Measurements from ENCODE around the gene MPST.
A peak's percentile ranks its signal among the peaks of the same experiment; 100 is the strongest.

Gene MPST

DNA sequence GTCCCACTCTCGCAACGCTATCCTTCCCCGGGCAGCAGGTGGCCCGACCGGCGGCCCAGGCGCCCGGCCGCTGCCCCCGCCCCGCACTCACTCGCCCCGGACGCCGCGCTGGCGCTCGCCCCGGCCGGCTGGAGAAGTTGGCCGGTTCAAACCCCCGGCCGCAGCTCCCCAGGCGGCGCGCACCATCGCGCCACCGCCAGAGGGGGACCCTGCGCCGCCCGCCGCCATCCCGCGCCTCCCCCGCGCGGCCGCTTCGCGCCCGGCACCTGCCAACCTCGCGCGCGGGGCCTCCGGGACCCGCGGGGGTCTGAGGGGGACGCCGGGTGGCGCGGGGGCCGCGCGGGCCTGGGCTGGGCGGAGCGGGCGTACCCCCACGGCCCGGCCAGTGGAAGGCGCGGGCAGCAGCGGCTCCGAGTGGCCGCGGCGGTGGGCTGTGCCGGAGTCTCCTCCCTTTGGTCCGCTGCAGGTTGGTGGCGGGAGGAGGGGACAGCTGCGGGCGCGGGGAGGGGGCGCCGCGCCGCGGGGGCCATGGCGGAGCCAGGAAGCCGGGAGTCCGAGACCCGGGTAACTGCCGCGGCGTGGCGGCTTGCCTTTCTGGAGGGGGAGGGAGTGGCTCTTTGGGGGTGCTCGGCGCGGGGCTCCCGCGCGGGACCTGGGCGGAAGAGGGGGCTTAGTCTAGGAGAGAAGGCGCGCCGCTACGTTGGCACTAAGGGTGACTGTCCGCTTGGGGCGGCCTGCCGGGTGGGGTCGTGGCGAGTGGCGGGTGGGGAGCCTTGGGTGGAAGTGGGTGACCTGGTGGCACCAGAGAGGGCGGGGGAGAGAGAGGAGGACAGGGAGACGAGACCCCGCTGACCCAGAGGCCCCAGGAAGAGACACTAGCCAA lies at the start of gene MPST, which contains the start of gene TST:
TSS of gene MPST (plus strand) at position 434 of the 883 bp plus-strand sequence. CDS start at position 529, 95 bp downstream.
TSS of gene TST (minus strand) at position 139 of the 883 bp plus-strand sequence. CDS start 715 bp downstream, outside the sequence.
- no peak for TF ChIP-seq CTCF (IDR thresholded peaks at IDR 0.05; ENCODE audit: low read depth, low read length, missing control alignments)
- H3K4me3 ChIP-seq (ENCODE audit: low read depth, low read length): peak within 1 kb of the TSS; percentile 85
- no peak for DNase-seq (ENCODE audit: low read depth)

DNA sequence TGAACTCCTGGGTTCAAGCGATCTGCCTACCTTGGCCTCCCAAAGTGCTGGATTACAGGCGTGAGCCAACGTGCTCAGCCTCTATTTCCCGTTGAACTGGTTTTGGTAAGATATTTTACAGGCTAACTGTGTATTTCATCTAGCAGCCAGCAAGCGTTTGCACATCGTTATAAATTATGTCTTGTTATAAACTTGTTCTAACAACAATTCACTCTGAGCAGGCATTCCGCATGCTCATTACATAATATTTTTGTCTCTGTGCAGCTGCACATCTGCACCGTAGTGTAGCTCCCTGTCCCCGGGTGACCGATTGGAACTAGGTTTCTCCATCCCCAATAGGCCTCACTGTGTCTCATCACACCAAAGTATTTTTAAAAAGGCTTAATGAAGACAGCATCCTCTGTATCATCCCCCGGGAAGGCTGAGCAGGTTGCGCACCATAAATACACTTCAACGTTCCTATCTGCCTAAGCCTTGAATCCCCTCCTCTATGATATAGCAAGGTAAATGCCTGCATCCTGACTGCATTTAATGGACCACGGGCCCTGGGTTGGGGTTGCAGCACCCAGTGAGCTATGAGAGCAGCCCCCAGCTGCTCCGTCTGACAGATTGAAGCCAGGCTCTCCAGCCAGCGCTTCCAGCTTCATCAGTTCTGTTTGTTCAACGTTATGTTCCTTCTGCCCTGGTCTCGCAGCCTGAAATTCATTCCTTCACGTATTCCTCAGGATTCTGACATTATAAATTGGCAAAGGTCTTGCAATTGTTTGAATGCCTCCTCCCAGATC lies 48.0 kb upstream of the MPST start:
- TF ChIP-seq CTCF (IDR thresholded peaks at IDR 0.05; ENCODE audit: low read depth, low read length, missing control alignments): no peak
- no peak for DNase-seq (ENCODE audit: low read depth)
- no peak overlapping the region for H3K4me3 ChIP-seq (ENCODE audit: low read depth, low read length)

DNA sequence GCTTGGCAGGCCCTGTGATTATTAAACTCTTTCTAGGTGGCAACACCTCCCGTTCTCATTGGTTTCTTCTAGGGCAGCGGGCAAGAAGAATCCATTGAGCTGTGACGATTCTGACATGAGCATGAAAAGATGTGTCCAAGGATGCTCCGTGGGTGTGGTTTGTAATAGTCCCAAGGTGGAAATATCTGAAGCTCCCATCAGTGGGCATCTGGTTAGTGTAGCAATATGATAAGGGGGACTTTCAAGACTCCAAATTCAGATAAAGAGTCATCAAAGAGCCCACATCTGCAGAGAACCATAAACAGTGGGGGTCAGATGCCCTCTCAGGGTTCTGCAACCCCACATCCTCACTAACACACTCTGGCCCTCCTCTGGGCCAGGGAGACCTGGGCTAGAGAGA lies 42.9 kb upstream of the MPST start:
- no peak for TF ChIP-seq CTCF (IDR thresholded peaks at IDR 0.05; ENCODE audit: low read depth, low read length, missing control alignments)
- no peak for DNase-seq (ENCODE audit: low read depth)
- H3K4me3 ChIP-seq (ENCODE audit: low read depth, low read length): no peak overlapping the region

DNA sequence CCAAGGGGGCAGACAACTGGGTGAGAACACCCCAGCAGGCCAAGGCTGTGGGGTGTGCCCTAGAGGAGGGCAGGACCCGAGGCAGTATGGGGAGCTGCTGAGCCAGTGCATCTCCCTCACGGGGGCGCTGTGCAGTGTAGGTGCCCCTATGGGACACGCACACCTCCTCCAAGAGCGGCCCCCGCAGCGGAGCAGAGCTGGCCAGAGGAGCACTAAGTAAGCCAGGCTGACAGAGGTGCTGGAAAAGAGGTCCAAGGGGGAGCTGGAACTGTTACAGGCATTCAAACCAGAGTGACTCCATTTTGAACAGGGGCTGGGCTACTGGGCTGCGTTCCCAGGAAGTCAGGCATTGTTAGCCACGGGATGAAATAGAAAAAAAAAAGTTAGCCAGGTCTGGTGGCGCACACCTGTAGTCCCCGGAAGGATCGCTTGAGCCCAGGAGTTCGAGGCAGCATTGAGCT lies 42.1 kb upstream of the MPST start:
- peak; percentile 89 for TF ChIP-seq CTCF (IDR thresholded peaks at IDR 0.05; ENCODE audit: low read depth, low read length, missing control alignments)
- DNase-seq (ENCODE audit: low read depth): peak; percentile 66
- H3K4me3 ChIP-seq (ENCODE audit: low read depth, low read length): peak overlapping the region; percentile 59

- peak; percentile 84 for TF ChIP-seq CTCF (IDR thresholded peaks at IDR 0.05; ENCODE audit: low read depth, low read length, missing control alignments)
- peak overlapping the region; percentile 59 for H3K4me3 ChIP-seq (ENCODE audit: low read depth, low read length)
- peak; percentile 61 for DNase-seq (ENCODE audit: low read depth)
Measured at GRCh38 chr22:36977947-36978660, 41.4 kb upstream of the MPST start.

Measured in GM12864 (cell line).